ENCODE data around the gene C8A.

DNA sequence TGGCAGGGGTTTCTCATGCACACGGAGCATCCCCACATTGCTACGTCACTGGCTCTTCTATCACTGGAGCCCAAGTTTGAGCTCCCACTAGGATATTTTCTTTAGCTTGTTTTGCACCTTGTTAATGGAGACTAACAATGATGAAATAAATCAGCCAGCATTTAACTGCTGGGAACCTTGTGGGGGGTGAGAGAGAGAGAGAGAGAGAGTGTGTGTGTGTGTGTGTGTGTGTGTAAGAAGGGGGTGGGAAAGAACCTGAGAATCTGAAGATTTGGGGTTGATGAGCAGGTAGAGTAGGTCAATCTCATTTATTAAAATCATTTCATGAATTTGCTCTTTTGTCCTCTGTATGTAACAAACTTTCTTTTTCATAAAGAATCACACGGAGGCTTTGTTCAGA is 110.6 kb downstream of the C8A start:
- TF ChIP-seq CTCF (IDR thresholded peaks at IDR 0.05; ENCODE audit: borderline replicate concordance, extremely low read depth, low read length, poor library complexity, severe bottlenecking) = no peak
- no peak for TF ChIP-seq EZH2 (IDR thresholded peaks at IDR 0.05; ENCODE audit: borderline replicate concordance, low read depth, low read length, severe bottlenecking)

All from DND-41 (cell line).